ENCODE data around the gene RASAL3. TPM values are rescaled to one million over a fixed set of nuclear protein-coding genes. Genes with fewer than 3 reads are reported as not detected.
"Not testable (repeated sequence)": the region's sequence is repeated elsewhere in the genome, so short reads cannot be mapped to it uniquely, and the experiment has no call there.

The RASAL3 gene
- polyA plus RNA-seq, 3 donors from 2014 or later, result 71.5 to 114 (median 89.1) TPM

DNA sequence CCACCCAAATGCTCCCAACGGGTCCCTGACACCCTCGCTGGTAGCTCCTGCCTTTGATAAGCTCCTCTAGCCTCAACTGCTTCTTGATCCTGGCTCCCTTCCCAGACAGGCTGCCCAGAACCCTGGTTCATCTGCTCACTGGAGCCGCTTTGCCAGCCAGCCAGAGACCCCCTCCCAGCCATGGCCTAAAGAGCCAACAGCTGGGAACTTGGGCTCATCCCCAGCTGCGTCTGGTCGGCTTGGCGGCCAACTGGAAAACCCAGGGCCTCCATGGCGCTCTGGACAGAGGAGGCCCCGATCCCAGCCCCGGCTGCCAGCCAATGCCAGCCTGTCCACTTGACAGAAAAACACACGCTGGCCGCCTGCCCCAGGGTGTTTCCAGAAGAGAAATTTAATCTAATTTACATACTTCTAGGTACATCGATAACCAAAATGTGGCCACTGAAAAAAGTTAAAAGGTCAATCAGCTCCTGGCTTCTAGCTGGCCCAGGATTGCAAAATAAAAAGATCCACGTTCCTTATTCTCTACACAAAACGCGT, 42.6 kb downstream of the RASAL3 start:
- peaks cover 4 to 7% (median 6%) of the 10 kb centered on the region in 3 donors for H3K27me3 Mint-ChIP-seq (ENCODE audit: low read depth in 3 of 3)
- peaks cover 13 to 20% (median 20%) of the 10 kb centered on the region in 3 donors for H3K36me3 Mint-ChIP-seq
- H3K27ac Mint-ChIP-seq, result no peak overlapping the region
- no peaks in the 10 kb centered on the region for H3K9me3 Mint-ChIP-seq
- no peak overlapping the region for H3K4me3 Mint-ChIP-seq
- no peak for DNase-seq
- peaks cover 32 to 44% of the 10 kb centered on the region in 2 donors for H3K4me1 Mint-ChIP-seq

DNA sequence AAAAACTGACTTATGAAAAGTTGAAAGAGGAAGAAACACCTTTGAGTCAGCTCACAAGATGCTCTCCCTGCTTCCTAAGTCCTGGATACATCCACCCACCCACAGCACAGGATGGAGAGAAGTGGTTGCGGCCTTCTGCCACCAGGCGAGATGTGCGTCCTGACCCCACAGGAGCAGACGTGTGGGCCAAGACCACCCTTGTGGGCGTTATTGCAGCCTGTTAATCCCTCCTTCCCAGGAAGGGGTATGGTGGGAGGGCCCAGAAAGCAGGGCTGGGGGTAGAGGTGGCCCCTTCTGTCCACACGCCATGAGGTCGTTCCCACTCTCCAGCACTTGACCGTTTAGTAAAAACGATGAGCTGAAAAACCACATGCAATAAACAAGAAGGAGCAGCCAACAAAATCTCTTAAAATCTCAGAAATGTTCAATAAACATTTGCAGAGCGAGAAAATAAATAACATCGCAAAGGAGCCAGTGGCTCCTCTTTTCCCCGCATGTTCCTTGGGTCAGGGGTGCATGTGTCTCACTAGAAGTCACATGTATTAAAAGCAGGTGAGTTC, 43.1 kb downstream of the RASAL3 start:
- DNase-seq, result no peak
- no peaks in the 10 kb centered on the region for H3K9me3 Mint-ChIP-seq
- peaks cover 34 to 46% of the 10 kb centered on the region in 2 donors for H3K4me1 Mint-ChIP-seq
- peaks cover 10 to 20% (median 16%) of the 10 kb centered on the region in 3 donors for H3K36me3 Mint-ChIP-seq
- H3K4me3 Mint-ChIP-seq, result no peak overlapping the region
- H3K27me3 Mint-ChIP-seq (ENCODE audit: low read depth in 3 of 3), result peaks cover 4 to 7% (median 6%) of the 10 kb centered on the region in 3 donors
- no peak overlapping the region for H3K27ac Mint-ChIP-seq

DNA sequence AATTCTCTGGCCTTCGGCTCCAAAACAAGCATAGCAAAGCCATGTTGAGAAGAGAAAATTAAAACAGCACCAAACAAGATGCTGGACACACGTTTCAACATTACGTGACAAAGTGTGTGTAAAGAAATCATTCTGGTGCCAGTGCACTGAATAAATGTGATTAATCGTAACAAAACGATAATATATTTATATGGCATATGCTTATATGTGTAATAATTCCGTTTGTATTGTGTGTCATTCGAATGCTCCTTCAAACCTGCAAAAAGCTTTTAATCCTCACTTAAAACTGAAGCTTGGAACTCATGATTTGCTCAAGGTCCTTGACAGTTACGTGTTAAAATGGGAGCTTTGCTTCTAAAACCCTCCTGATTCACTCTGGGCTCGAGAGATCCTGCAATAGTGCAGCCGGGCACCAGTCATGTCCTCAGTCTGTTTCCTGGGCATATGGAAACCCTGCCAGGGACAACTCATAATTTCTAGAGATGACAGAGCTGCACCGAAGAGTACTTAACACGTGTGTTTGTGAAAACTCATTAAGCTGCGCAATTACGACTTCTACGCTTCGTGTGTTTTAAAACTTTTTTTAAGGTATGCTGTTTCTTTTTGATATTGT, 44.8 kb downstream of the RASAL3 start:
- Mint-ChIP-seq H3K27ac (peak overlapping the region in 5 of 6 donors; percentile 52 to 93 (median 68)), H3K4me1 (peaks cover 41 to 46% of the 10 kb centered on the region in 2 donors), H3K4me3 (peak overlapping the region; percentile 99 to 100 (median 100)), H3K36me3 (peaks cover 5 to 16% (median 11%) of the 10 kb centered on the region in 3 donors), H3K9me3 (no peaks in the 10 kb centered on the region), H3K27me3 (ENCODE audit: low read depth in 3 of 3) (peaks cover 4 to 7% (median 6%) of the 10 kb centered on the region in 3 donors)
- no peak for DNase-seq

DNA sequence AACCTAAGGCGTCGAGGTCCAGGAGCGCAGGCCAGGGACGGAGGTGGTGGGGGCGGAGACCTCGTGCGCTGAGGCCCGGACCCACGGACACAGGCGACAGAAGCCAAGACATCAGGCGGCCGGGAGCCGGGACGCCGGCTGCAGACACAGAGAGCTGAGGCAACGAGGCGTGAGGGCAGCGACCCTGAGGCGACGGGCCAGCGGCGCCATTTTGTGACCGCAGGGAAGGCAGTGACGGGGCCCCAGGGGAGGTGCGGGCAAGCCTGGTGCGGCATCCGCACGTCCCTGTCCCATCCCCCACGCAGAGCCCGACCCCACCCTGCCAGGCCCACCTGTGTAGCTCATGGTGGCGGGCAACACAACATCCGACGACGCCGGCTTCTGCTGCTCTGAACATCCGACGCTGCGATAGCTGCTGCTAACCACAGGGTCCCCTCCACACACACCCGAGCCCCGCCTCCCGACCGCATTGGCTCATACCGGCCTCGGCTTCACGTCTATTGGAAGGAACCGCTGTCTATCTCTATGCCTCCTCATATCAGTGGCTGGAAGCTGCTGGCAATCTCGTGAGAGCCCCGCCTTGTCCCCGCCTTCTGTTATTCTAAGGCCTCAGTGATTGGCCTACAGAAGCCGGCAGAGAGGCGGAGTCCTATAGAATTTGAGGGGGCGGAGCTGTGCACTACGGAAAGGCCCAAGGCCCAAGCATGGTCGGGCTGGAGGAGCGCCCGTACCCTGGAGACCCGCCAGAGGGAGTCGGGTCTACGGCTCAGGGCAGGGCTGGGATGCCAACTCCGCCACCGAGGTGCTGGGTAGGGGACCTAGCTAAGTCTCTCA, 45.5 kb downstream of the RASAL3 start, which contains the start of gene AKAP8L:
Gene AKAP8L (minus strand): TSS at position 410 of the 834 bp plus-strand sequence. CDS start 65 bp downstream, at position 345.
- peak; percentile 99 for DNase-seq
- Mint-ChIP-seq H3K4me3 (peak within 1 kb of the TSS; percentile 99 to 100 (median 100)), H3K9me3 (no peaks in the 10 kb centered on the region), H3K27me3 (ENCODE audit: low read depth in 3 of 3) (peaks cover 4 to 7% (median 6%) of the 10 kb centered on the region in 3 donors), H3K36me3 (peaks cover 5 to 16% (median 10%) of the 10 kb centered on the region in 3 donors), H3K4me1 (peaks cover 41 to 48% of the 10 kb centered on the region in 2 donors), H3K27ac (peak within 1 kb of the TSS; percentile 92 to 99 (median 96))

DNA sequence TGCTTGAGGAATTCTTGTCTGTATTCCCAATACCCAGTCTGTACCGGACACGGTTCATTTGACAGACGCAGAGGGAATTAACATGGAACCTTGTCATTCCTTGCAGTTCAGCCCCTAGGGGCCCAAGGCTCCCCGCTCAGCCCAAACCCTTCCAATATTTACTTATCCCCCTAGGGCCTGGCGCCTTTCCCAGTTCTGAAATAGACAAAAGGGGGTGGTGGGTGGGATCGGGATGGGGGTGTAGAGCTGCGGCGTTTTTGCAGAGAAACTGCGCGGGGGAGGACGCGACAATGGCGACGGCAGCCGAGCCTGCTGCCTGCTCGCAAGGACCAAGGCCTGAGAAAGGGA, 46.1 kb downstream of the RASAL3 start:
- H3K27me3 Mint-ChIP-seq (ENCODE audit: low read depth in 3 of 3), result peaks cover 4 to 7% (median 6%) of the 10 kb centered on the region in 3 donors
- peaks cover 45 to 54% of the 10 kb centered on the region in 2 donors for H3K4me1 Mint-ChIP-seq
- H3K27ac Mint-ChIP-seq, result peak overlapping the region; percentile 75 to 99 (median 91)
- H3K4me3 Mint-ChIP-seq, result peak overlapping the region; percentile 99 to 100 (median 100)
- H3K9me3 Mint-ChIP-seq, result no peaks in the 10 kb centered on the region
- no peak for DNase-seq
- H3K36me3 Mint-ChIP-seq, result peaks cover 0 to 12% (median 5%) of the 10 kb centered on the region in 3 donors

DNA sequence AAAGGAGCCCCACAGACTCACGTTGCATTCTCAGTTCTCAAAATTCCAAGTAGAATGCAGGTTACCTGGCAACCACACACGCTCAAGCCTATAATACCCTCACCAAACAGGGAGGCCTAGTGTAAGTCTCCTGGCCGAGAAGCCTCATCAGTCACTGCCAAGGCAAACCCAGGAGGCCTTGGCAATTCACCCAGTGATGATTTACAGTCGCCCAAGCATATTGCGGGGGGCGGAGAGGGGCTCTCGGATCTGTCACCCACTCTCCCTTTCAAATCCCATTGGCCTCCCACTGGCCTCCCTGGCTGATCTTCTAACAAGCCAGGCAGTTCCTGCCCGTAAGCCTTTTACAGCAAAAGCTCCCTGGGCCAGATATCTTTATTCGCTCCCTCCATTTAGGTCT, 46.6 kb downstream of the RASAL3 start:
- peak overlapping the region; percentile 75 to 99 (median 91) for H3K27ac Mint-ChIP-seq
- DNase-seq, result no peak
- H3K36me3 Mint-ChIP-seq, result peaks cover 0 to 7% (median 1%) of the 10 kb centered on the region in 3 donors
- H3K4me3 Mint-ChIP-seq, result peak overlapping the region; percentile 99 to 100 (median 100)
- peaks cover 50 to 59% of the 10 kb centered on the region in 2 donors for H3K4me1 Mint-ChIP-seq
- H3K9me3 Mint-ChIP-seq, result no peaks in the 10 kb centered on the region
- peaks cover 4 to 7% (median 6%) of the 10 kb centered on the region in 3 donors for H3K27me3 Mint-ChIP-seq (ENCODE audit: low read depth in 3 of 3)

DNA sequence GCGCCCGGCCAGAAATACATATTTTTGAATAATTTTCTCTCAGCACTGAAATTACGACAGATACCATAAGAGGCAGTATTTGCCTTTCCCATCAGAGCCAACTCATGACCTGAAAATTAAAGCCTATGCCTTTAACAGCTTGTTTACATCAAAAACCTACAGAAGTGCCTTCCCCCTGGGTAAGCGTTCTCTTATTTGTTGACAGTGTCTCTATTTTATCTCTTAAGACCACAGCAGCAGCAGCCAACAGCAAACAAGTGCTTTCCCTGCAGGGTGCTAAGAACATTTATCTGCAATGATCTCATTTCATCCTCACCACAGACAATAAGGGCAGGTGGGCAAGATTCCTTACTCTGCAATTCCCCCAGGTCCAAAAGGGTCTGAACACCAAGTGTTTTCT, 51.5 kb downstream of the RASAL3 start:
- Mint-ChIP-seq H3K9me3 (no peaks in the 10 kb centered on the region), H3K27me3 (ENCODE audit: low read depth in 3 of 3) (no peaks in the 10 kb centered on the region), H3K4me1 (peaks cover 39 to 49% of the 10 kb centered on the region in 2 donors), H3K4me3 (peak overlapping the region in 1 of 5 donors; percentile 18), H3K27ac (peak overlapping the region in 5 of 6 donors; percentile 3 to 62 (median 44)), H3K36me3 (peaks cover 0 to 3% (median 0%) of the 10 kb centered on the region in 3 donors)
- DNase-seq, result no peak

DNA sequence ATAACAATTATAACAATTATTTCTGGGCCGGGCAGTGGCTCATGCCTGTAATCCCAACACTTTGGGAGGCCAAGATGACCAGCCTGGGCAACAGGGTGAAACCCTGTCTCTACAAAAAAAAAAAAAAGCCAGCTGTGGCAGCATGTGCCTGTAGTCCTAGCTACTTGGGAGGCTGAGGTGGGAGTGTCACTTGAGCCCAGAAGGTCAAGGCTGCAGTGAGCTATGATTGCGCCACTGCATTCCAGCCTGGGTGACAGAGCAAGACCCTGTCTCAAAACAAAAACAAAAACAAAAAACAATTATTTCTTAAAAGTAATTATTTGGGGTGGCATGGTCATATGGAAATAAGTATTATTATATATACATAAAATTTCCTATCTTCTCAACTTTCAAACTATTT, 53.0 kb downstream of the RASAL3 start:
- not testable (repeated sequence) for H3K27me3 Mint-ChIP-seq (ENCODE audit: low read depth in 3 of 3); H3K27ac Mint-ChIP-seq; H3K4me3 Mint-ChIP-seq; DNase-seq; H3K36me3 Mint-ChIP-seq; H3K9me3 Mint-ChIP-seq
- H3K4me1 Mint-ChIP-seq, result peaks cover 34 to 49% of the 10 kb centered on the region in 2 donors

DNA sequence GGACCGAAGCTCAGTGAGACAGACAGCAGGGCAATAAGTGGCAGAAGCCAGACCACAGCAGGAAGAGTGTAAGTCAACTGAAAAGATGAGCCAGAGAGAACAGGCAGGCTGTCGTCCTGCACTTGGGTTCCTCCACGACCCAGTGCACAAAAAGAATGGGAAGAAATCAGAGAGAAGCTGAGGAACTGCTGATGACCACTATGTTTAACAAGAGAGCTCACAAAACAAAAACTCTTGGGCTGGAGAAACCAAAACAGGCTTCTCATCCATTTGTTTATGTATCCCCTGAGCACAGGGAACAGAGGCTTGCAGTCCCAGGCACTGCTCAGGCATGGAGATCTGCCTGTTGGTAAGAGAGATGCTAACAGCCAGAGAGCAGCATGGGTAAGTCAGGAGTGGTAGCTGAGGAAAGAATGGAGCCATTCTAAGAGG, 59.5 kb downstream of the RASAL3 start:
- DNase-seq, result no peak
- peaks cover 35 to 57% of the 10 kb centered on the region in 2 donors for H3K4me1 Mint-ChIP-seq
- peaks cover 0 to 3% (median 0%) of the 10 kb centered on the region in 3 donors for H3K36me3 Mint-ChIP-seq
- H3K27me3 Mint-ChIP-seq (ENCODE audit: low read depth in 3 of 3), result peaks cover 0 to 4% (median 2%) of the 10 kb centered on the region in 3 donors
- H3K9me3 Mint-ChIP-seq, result no peaks in the 10 kb centered on the region
- H3K4me3 Mint-ChIP-seq, result peak overlapping the region in 1 of 5 donors; percentile 23
- H3K27ac Mint-ChIP-seq, result peak overlapping the region in 3 of 6 donors; percentile 21 to 73 (median 66)

DNA sequence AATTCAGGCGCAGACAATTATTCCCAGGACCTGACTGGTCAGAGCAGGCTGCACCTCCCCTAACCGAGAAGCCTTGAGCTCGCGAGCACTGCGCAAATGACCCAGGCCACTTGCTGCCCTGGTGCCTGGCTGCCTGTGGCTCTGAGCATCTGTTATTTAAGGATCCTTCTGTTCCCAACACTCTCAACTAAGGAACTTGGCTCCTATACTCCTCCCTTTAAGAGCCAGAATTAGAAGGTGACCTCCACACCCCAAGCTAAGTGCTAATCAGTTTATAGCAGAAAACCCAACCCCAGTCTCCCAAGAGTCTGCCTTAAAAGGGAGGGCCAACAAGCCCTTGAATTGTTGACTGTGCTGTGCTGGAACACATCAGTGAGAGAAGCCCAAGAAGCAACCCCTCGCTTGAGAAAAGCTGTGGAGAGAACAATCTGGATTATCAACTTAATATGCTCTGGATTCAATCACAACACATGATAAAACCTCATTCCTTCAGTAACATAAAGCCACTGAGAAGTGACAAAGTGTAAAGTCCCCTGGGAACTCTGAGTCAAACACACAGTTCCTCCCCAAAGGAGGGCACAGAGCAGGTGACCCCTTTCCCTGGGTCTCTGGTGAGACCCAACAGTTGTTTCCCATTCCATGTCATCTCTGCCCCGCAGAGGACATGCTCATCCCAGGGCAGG, 60.1 kb downstream of the RASAL3 start:
- Mint-ChIP-seq H3K27me3 (ENCODE audit: low read depth in 3 of 3) (peaks cover 0 to 4% (median 2%) of the 10 kb centered on the region in 3 donors), H3K27ac (peak overlapping the region in 3 of 6 donors; percentile 21 to 73 (median 62)), H3K4me3 (peak overlapping the region in 1 of 5 donors; percentile 23), H3K4me1 (peaks cover 35 to 53% of the 10 kb centered on the region in 2 donors), H3K36me3 (peaks cover 0 to 3% (median 0%) of the 10 kb centered on the region in 3 donors), H3K9me3 (no peaks in the 10 kb centered on the region)
- DNase-seq, result no peak

DNA sequence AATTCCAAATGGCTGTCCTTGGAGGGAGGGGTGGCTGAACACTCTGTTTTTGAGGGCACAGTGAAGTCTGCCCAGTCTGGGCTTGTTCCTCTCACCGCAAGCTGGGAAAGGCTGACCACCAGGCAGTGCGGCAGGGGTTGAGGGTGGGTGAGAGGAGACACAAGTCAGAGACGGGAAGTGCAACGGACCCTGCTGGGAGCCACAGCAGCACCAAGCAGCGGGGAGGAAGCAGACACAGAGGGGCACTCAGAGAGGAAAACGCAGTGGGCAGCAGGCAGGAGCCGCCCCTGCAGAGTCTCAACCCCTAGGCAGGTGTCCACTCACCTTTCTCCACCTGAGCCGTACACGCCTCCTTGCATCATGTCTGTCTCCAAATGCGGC, 61.2 kb downstream of the RASAL3 start:
- peaks cover 0 to 4% (median 2%) of the 10 kb centered on the region in 3 donors for H3K27me3 Mint-ChIP-seq (ENCODE audit: low read depth in 3 of 3)
- peaks cover 33 to 46% of the 10 kb centered on the region in 2 donors for H3K4me1 Mint-ChIP-seq
- no peak for DNase-seq
- H3K4me3 Mint-ChIP-seq, result no peak overlapping the region
- H3K9me3 Mint-ChIP-seq, result no peaks in the 10 kb centered on the region
- no peaks in the 10 kb centered on the region for H3K36me3 Mint-ChIP-seq
- H3K27ac Mint-ChIP-seq, result no peak overlapping the region

DNA sequence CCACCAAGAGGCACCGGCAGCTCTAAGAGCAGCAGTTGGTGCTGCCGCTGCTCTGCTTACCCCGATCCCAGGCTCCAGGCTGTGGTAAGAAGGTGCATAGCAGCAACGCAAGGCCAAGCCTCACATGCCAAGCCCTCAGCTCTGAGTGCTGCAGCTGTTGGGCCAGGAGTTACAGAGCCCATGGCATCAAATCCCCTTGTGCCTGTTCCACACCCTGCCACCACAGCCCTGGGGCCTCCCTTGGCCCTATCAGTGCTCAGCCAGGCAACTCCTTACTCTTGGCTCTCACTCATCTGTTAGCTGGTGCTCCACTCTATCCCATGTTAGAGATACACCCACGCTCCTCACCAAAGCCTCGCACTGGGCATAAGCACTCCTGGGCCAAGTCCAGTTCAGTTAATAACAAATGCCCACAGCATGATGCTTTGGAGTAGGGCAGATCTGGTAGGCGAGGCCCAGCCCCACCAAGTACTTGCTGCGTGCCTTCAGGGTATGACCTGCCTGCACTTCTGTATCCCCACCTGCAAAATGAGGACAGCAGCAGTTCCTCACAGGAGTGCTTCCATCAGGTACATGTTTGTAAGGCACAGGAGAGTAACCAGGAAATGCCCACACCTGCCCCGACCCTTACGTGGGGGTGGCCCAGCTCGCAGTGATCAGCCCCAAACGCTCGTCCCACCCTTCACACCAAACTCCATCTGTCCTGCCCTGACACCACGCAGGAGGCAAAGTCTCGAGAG, 61.8 kb downstream of the RASAL3 start:
- no peak overlapping the region for H3K4me3 Mint-ChIP-seq
- H3K27ac Mint-ChIP-seq, result peak overlapping the region in 1 of 6 donors; percentile 24
- DNase-seq, result no peak
- H3K36me3 Mint-ChIP-seq, result peaks cover under 1 to 1% (median under 1%) of the 10 kb centered on the region in 3 donors
- H3K27me3 Mint-ChIP-seq (ENCODE audit: low read depth in 3 of 3), result peaks cover under 1 to 4% (median 2%) of the 10 kb centered on the region in 3 donors
- H3K4me1 Mint-ChIP-seq, result peaks cover 29 to 41% of the 10 kb centered on the region in 2 donors
- no peaks in the 10 kb centered on the region for H3K9me3 Mint-ChIP-seq

All from immature natural killer cell (primary cell).